ENCODE results near the gene ARL8A.

- TF ChIP-seq POLR2A (IDR thresholded peaks at IDR 0.05; ENCODE audit: low read length), result no peak
- no peak for TF ChIP-seq GATA1 (IDR thresholded peaks at IDR 0.05; ENCODE audit: low read depth, low read length)
Observed at GRCh38 chr1:202172015-202172355, 27.4 kb upstream of the ARL8A start.

Data from erythroblast (primary cell).